ENCODE data around the gene TMEM259. TPM values are rescaled to one million over a fixed set of nuclear protein-coding genes. Genes with fewer than 3 reads are reported as not detected.

TMEM259 gene
- total and polyA plus RNA-seq, 9 of the 15 experiments (the other 6 are each of a cell fraction or from before 2014, with no cell fraction given) = 0.52 to 231 (median 63.6) TPM

GRCh38 chr19:1051791-1052190 is 30.9 kb upstream of the TMEM259 start:
- no peak for FAIRE-seq
- peak overlapping the region; percentile 19; the same call in 2 of the 3 replicates for H3K27ac ChIP-seq (ENCODE audit: extremely low read depth, low read depth, low read length)
- POLR2A ChIA-PET = no interaction called here
- intact Hi-C loops (cut with micrococcal nuclease) = no loop called here
- H3K79me2 ChIP-seq (ENCODE audit: control insufficient read depth, insufficient read depth, low read length) = peaks cover 5% of the 10 kb centered on the region; the same call in 2 of the 3 replicates
- no peak overlapping the region for H3K4me3 ChIP-seq
- H3K9me1 ChIP-seq (ENCODE audit: control insufficient read depth, insufficient read depth, low read length) = no peaks in the 10 kb centered on the region
- H3K36me3 ChIP-seq (ENCODE audit: control insufficient read depth, insufficient read depth, low read length) = peaks cover 74% of the 10 kb centered on the region
- WGBS (ENCODE audit: insufficient coverage, low coverage, missing lambda C conversion rate) = 88% methylated on average over 12 of the region's 17 CpGs
- H3K27me3 ChIP-seq (ENCODE audit: control insufficient read depth in 2 of 2, insufficient read depth in 2 of 2, low read length in 2 of 2) = no peaks in the 10 kb centered on the region
- 0 out of 4 replicates have a peak overlapping the region, but pooled peaks of 1 of the 2 experiments have one; percentile 15 for H3K9ac ChIP-seq (ENCODE audit: insufficient read depth in 1 of 2, low read depth in 2 of 2, low read length in 2 of 2)
- no peak for ATAC-seq
- peaks cover 0 to 61% of the 10 kb centered on the region in 2 experiments; a peak in 3 of 5 replicates for H3K4me1 ChIP-seq (replicated peaks in 1 of 2; ENCODE audit: control insufficient read depth in 2 of 2, insufficient read depth in 2 of 2, low read length in 2 of 2)
- no peak overlapping the region for H2AFZ ChIP-seq (ENCODE audit: low read depth, low read length)
- H3K4me2 ChIP-seq (ENCODE audit: insufficient read depth, low read length) = no peak overlapping the region
- BruUV-seq (replicated peaks) = no TSS peak
- no peaks in the 10 kb centered on the region for H3K9me3 ChIP-seq (replicated peaks; ENCODE audit: control insufficient read depth, insufficient read depth, low read depth, low read length)
- 0 out of 2 replicates have a peak, but pooled peaks cover 4% of the 10 kb centered on the region for H4K20me1 ChIP-seq (replicated peaks; ENCODE audit: control insufficient read depth, insufficient read depth, low read length)
- CTCF ChIA-PET (ENCODE audit: low intra/inter-chr PET ratio) = no interaction called here
- DNase-seq (ENCODE audit: extremely low read depth in 1 of 4, low spot score in 3 of 4) = no peak
- in situ Hi-C loops (cut with MboI) = no loop called here
- TF ChIP-seq DEAF1 (CRISPR knock-in tag; IDR thresholded peaks at IDR 0.05) (no peak), RBFOX2 (IDR thresholded peaks at IDR 0.05; ENCODE audit: low read depth, low read length) (0 out of 2 replicates have a peak, but pooled peaks have one; percentile 27), POLR2G (IDR thresholded peaks at IDR 0.05; ENCODE audit: low read depth, low read length) (peak; percentile 68)
